Activated CD4-positive, alpha-beta T cell treated with anti-CD3 and anti-CD28 coated beads for 36 hours (primary cell): ENCODE results near the gene USP10. TPM values are rescaled to one million over a fixed set of nuclear protein-coding genes. Genes with fewer than 3 reads are reported as not detected.

ENCODE experiments used
- ATAC-seq: fragments of 200-7000 bp; cut with Tn5 transposase; one replicate; pipeline ENCODE4 v1.10.0; 2021; ENCODE audit warnings: mild to moderate bottlenecking, moderate library complexity
- CTCF ChIA-PET: fragments of 350-600 bp; sonication (Branson Sonifier 250); formaldehyde crosslinking; loops from one replicate; lab custom pipeline; 2021; ENCODE audit warnings: antibody characterized with exemption; lab: Charles Lee
- POLR2A ChIA-PET: fragments of 350-600 bp; sonication (Branson Sonifier 250); formaldehyde crosslinking; loops from one replicate; lab custom pipeline; 2021; ENCODE audit warnings: antibody characterized with exemption, inconsistent platforms; lab: Charles Lee
- DNase-seq: peaks from one replicate; pipeline ENCODE4 v3.0.0-alpha.2; 2020
- H3K27ac Mint-ChIP-seq: one replicate; pipeline ENCODE4 v1.8.0; 2021; ENCODE audit warnings: mixed read lengths
- H3K27me3 Mint-ChIP-seq: one replicate; pipeline ENCODE4 v1.8.0; 2021; ENCODE audit warnings: mixed read lengths
- H3K36me3 Mint-ChIP-seq: one replicate; pipeline ENCODE4 v1.8.0; 2021; ENCODE audit warnings: low read depth, mixed read lengths
- H3K4me1 Mint-ChIP-seq: one replicate; pipeline ENCODE4 v1.8.0; 2021; ENCODE audit warnings: mixed read lengths
- H3K4me3 Mint-ChIP-seq: one replicate; pipeline ENCODE4 v1.8.0; 2021; ENCODE audit warnings: mild to moderate bottlenecking, moderate library complexity, mixed read lengths
- H3K9me3 Mint-ChIP-seq: one replicate; pipeline ENCODE4 v1.8.0; 2021; ENCODE audit warnings: low read depth, mixed read lengths
- intact Hi-C, 2 experiments: fragments of 100-400 bp; cut with DNase I in 1 of 2; cut with micrococcal nuclease in 1 of 2; formaldehyde crosslinking; loops; one replicate each; pipeline versions ENCODE4 v1.14.2 to v1.15.1; 2022 to 2024; cut with DNase I, micrococcal nuclease
- total RNA-seq, 2 experiments: library from RNA; stranded (reverse); gene quantifications; one replicate each; pipeline ENCODE4 v1.2.3, GENCODE V29; 2021

USP10 gene
- total RNA-seq, 2 experiments from 2014 or later = 117 to 133 TPM

DNA sequence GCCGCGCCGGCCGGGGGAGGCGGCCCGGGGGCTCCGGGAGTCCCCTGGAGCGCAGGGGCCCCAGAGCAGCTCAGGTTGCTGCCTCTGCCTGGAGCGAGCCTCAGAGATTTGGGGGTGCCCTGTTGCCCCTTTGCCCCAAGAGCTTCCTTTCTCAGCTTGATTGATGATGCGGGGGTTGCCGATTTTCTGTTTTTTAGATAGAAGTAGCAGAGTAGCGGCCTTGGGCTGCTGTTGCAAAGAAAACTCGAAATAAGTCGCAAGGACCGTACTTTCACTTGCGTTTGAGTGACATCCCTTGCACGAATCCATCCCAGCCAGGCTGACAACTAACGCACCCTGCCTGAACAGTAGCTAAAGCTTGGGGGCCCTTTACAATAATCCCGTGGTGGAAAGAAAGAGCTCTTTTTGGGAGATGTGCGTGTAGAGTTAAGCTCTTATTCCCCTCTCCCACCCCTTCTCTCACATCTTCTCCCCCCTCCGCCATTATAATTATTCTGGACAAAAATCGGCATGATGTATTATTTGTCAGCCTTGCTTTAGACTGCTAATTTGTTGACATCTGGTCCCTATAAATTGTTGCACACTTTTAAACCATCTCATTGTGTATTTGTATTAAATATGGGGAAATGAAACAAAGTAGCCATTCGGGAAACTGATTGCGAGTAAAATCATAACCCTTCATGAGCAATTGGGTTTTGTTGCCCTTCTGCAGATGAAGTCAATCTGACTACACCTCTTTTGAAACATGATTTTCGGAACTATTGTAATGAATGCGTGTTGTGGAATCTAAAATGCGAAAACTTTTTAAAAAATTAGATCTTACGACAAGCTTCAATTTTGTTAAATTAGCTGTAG, 873 bp downstream of the USP10 start:
- Mint-ChIP-seq H3K4me3 (peak overlapping the region; percentile 89), H3K4me1 (peaks cover 45% of the 10 kb centered on the region), H3K36me3 (peaks cover 11% of the 10 kb centered on the region), H3K27ac (peak overlapping the region; percentile 97), H3K27me3 (no peaks in the 10 kb centered on the region), H3K9me3 (no peaks in the 10 kb centered on the region)
- ATAC-seq (peak; percentile 52), DNase-seq (peak; percentile 62)
- intact Hi-C loops = loop anchor here (1.0 to 5.0 kb wide), 6 partner anchors 24 to 327 kb away; partner anchors contain the start of gene KIAA0513 (in 1 of the 2)
- POLR2A ChIA-PET = interaction anchor here (0.7 to 1.0 kb wide), 3 partner anchors 10 to 103 kb away, joined by 3 to 5 read pairs (median 4); no protein-coding TSS in a partner anchor
- CTCF ChIA-PET = interaction anchor here (0.6 to 2.0 kb wide), 16 partner anchors 12 to 210 kb away, joined by 3 to 25 read pairs (median 3); no protein-coding TSS in a partner anchor

DNA sequence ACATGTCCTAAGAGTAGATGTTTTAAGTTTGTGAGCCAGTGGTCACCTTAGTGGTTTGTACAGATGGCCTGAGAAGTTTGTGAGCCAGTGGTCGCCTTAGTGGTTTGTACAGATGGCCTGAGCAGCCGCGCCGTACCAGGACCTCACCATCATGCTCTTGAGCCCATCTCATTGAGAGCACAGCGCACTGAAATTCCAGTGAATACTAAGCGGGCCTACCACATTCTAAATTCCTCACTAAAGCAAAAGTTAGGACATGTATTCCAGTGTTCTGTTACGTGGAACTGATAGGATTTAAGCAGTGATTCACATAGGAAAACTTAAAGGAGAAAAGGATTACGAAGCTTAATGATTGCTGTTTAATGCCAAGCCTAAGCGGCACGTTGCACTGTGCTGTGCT, 3.9 kb downstream of the USP10 start:
- ChIA-PET CTCF (interaction anchor here (0.7 to 2.7 kb wide), 5 partner anchors 22 to 49 kb away, joined by 3 to 23 read pairs (median 4); no protein-coding TSS in a partner anchor), POLR2A (interaction anchor here (1.2 kb wide), 1 partner anchor 9 kb away, joined by 3 read pairs; no protein-coding TSS in a partner anchor)

DNA sequence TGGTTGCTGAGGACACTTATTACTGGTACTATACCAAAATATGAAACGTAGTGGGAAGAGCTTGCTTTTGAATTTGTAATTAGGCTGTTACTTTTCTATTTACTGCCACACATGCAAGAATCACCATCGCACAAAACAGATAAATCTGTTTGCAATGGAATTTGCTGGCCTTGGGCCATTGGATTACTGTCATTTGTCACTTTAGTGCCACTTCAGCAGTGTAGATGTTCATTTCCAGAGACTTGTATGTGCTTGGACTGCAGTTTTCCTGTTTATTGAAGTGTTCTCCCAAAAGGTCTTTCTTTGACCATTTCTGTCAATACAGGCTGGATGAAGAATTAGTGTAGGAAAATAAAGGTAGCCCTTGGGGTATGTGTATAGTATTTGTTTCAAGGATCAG, 4.5 kb downstream of the USP10 start:
- peaks cover 18% of the 10 kb centered on the region for H3K36me3 Mint-ChIP-seq
- H3K27me3 Mint-ChIP-seq = no peaks in the 10 kb centered on the region
- POLR2A ChIA-PET = interaction anchor here (1.2 kb wide), 1 partner anchor 9 kb away, joined by 3 read pairs; no protein-coding TSS in a partner anchor
- intact Hi-C loops = loop anchor here in 1 of 2 experiments (5.0 kb wide), 1 partner anchor 33 kb away; no protein-coding TSS in a partner anchor
- H3K27ac Mint-ChIP-seq = no peak overlapping the region
- no peaks in the 10 kb centered on the region for H3K9me3 Mint-ChIP-seq
- no peak for ATAC-seq
- H3K4me1 Mint-ChIP-seq = peaks cover 54% of the 10 kb centered on the region
- H3K4me3 Mint-ChIP-seq = no peak overlapping the region
- CTCF ChIA-PET = interaction anchor here (0.7 to 2.7 kb wide), 6 partner anchors 15 to 81 kb away, joined by 3 to 23 read pairs (median 4); no protein-coding TSS in a partner anchor
- DNase-seq = no peak

More for the DNA sequence above, 3.9 kb downstream of the USP10 start:
- H3K36me3 Mint-ChIP-seq = peaks cover 18% of the 10 kb centered on the region
- ATAC-seq (no peak), DNase-seq (no peak)
- H3K9me3 Mint-ChIP-seq = no peaks in the 10 kb centered on the region
- no peak overlapping the region for H3K4me3 Mint-ChIP-seq
- no peak overlapping the region for H3K27ac Mint-ChIP-seq
- intact Hi-C loops = loop anchor here in 1 of 2 experiments (5.0 kb wide), 1 partner anchor 34 kb away; no protein-coding TSS in a partner anchor
- peaks cover 54% of the 10 kb centered on the region for H3K4me1 Mint-ChIP-seq
- no peaks in the 10 kb centered on the region for H3K27me3 Mint-ChIP-seq

DNA sequence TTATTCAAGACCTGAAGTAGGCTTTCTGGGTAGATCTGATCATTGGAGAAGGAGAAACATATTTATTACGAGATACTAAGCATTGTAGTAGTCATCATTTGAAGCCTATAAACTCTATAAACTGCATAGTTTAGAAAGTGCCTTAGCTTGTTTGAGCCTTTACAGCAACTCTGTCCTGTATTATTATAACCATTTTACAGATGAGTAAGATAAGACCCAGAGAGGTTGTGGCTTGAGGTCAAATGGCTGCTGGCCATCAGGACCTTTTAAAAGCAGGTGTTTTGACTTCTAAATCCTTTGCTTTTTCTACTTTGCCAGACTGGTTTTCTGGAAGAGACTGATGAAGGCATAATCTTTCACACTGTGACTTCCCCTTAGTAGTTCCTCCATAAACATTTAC, 7.1 kb downstream of the USP10 start:
- H3K27me3 Mint-ChIP-seq = no peaks in the 10 kb centered on the region
- DNase-seq = no peak
- CTCF ChIA-PET = no interaction called here
- H3K27ac Mint-ChIP-seq = no peak overlapping the region
- H3K4me1 Mint-ChIP-seq = peaks cover 67% of the 10 kb centered on the region
- intact Hi-C loops = no loop called here
- POLR2A ChIA-PET = no interaction called here
- H3K4me3 Mint-ChIP-seq = no peak overlapping the region
- ATAC-seq = no peak
- peaks cover 17% of the 10 kb centered on the region for H3K36me3 Mint-ChIP-seq
- H3K9me3 Mint-ChIP-seq = no peaks in the 10 kb centered on the region

DNA sequence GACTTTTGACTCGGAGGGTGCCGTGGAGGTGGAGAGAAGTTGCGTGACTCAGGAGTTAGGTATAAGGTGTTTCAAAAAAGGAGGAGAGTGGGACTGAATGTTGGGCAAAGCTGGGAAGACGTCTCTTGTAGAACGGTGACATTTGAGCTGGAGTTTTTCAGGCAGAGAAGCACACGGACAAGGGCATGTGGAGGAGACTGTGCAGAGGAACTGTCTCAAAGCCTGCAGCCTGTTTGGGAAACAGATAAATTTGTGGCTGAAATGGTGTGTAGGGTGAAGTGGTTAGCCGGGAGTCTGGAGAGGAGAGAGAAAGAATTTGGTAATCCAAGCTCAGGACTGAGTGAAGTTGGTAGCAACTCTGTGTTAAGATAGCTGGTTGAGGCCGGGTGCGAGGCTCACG, 9.8 kb downstream of the USP10 start:
- Mint-ChIP-seq H3K27ac (peak overlapping the region; percentile 16), H3K4me3 (no peak overlapping the region), H3K36me3 (peaks cover 13% of the 10 kb centered on the region), H3K9me3 (no peaks in the 10 kb centered on the region), H3K4me1 (peaks cover 66% of the 10 kb centered on the region), H3K27me3 (no peaks in the 10 kb centered on the region)
- POLR2A ChIA-PET = no interaction called here
- intact Hi-C loops = no loop called here
- no peak for DNase-seq
- CTCF ChIA-PET = interaction anchor here (0.6 to 1.1 kb wide), 3 partner anchors 20 to 47 kb away, joined by 3 read pairs; no protein-coding TSS in a partner anchor
- ATAC-seq = no peak

DNA sequence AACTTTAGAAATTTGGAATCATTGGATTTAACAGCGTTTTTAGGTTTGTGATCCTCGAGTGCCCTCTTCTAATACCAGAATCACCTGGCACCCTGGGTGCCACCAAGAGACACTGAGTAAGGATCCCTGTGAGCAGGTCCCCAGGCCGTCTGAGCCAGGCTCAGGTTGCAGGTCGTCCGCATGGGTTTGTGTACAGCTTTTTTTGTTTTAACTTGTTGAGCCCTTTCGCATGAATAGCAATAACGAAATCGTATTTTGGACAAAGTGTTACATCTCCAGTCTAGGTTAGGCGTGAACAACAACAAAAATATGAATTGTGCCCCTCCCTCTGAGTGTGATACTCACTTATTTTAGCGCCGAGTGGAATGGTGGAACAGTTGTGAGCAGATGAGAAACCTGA, 10.9 kb downstream of the USP10 start:
- Mint-ChIP-seq H3K27me3 (no peaks in the 10 kb centered on the region), H3K36me3 (peaks cover 10% of the 10 kb centered on the region), H3K27ac (no peak overlapping the region), H3K4me3 (no peak overlapping the region), H3K9me3 (no peaks in the 10 kb centered on the region), H3K4me1 (peaks cover 62% of the 10 kb centered on the region)
- ChIA-PET POLR2A (interaction anchor here (1.3 kb wide), 1 partner anchor 10 kb away, joined by 5 read pairs; no protein-coding TSS in a partner anchor), CTCF (interaction anchor here (0.8 to 2.2 kb wide), 4 partner anchors 12 to 88 kb away, joined by 3 to 8 read pairs (median 5); no protein-coding TSS in a partner anchor)
- intact Hi-C loops = no loop called here
- ATAC-seq (no peak), DNase-seq (no peak)

DNA sequence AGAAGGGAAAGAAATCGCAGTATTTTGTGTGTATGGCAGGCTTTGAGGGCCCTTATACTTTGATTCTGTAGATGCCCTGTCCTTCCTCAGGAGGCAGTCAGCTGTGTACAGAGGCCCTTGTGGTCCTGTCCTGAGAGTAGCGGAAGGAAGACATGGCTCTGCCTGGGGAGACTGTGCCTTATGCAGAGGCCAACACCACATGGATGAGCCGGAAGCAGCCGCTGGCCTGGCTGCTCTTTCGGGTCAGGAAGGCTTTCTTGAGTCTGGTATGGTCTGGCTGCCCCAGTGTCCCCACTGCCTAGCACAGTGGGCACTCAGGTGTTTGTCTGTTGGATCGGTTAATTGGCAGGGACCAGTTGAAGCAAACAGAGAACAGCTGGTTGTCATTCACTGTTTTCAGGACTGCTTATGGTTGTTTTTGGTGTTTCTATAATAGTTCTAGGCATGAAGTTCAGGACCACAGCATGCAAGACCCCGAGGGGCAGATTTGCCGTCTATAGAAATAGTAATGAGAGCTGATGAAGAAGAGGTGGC, 12.4 kb downstream of the USP10 start:
- DNase-seq (no peak), ATAC-seq (no peak)
- intact Hi-C loops = no loop called here
- Mint-ChIP-seq H3K4me1 (peaks cover 71% of the 10 kb centered on the region), H3K36me3 (peaks cover 15% of the 10 kb centered on the region), H3K4me3 (no peak overlapping the region), H3K27me3 (no peaks in the 10 kb centered on the region), H3K9me3 (no peaks in the 10 kb centered on the region), H3K27ac (no peak overlapping the region)
- ChIA-PET CTCF (interaction anchor here (0.5 to 5.5 kb wide), 8 partner anchors 11 to 213 kb away, joined by 3 to 56 read pairs (median 4); no protein-coding TSS in a partner anchor), POLR2A (interaction anchor here (0.6 to 1.2 kb wide), 3 partner anchors 9 to 55 kb away, joined by 3 to 4 read pairs (median 4); no protein-coding TSS in a partner anchor)

DNA sequence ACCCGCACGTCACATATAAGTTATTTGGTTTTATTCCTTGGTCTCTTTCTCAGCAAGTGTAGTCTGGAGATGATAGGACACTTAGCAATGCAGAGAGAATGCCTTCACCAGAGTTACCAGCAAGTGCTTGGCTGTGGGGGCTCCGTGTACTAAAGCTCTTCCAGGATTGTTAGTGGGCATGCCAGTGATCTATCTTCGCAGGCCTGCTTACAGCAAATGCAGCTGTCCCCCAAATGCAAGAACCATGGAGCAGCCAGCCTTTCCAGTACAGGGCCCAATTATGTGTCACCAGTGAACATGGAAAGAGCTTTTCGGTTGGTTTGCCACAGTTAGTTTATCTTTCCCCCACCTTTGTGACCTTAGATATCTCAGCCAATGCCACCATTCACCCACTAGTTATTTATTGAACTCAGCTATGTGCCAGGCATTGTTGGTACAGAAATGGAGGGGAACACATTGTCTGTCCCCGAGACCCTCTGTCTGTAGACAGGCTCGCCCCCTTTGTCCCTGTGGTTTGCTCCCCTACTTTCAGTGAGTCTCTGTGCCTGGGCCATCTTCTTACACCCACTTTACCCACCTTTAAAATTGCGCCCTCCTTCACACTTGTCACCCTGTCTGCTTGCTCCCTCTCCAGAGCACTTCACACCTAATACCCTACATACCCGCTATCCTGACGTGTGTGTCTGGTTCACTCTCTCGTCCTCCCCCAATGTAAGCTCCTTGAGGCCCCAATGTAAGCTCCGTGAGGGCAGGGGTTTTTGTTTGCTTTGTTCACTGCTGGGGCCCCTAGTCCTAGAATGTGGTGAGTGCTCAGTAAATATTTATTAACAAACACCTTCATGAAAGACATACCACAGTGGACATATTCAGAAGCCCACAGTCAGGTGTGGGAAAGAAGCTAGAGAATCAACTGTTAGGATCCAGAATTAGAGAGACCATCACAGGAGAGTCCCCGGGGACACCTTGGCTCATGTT, 13.3 kb downstream of the USP10 start:
- H3K4me1 Mint-ChIP-seq = peaks cover 73% of the 10 kb centered on the region

DNA sequence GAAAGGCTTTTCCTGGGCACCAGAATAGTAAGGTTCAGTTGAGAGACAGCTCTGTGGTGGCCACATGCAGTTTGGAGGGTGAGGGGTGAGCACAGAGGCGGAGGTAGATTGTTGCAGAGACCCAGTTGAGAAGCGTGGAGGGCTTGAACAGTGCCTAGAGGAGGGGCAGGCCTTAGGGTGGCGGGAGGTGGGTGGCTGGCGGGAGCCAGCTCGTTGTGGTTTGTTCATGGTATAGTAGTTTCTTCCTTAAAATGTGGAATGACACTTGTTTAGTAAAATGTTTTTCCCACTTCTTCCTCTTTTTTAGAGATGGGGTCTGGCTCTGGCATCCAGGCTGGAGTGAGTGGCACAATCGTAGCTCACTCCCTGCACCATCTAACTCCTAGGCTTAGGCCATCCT, 14.2 kb downstream of the USP10 start:
- H3K4me1 Mint-ChIP-seq = peaks cover 67% of the 10 kb centered on the region
- peaks cover 13% of the 10 kb centered on the region for H3K36me3 Mint-ChIP-seq
- H3K27me3 Mint-ChIP-seq = no peaks in the 10 kb centered on the region
- ChIA-PET CTCF (interaction anchor here (1.2 to 5.5 kb wide), 2 partner anchors 11 to 40 kb away, joined by 5 to 56 read pairs; no protein-coding TSS in a partner anchor), POLR2A (no interaction called here)
- DNase-seq (no peak), ATAC-seq (no peak)
- H3K4me3 Mint-ChIP-seq = no peak overlapping the region
- H3K9me3 Mint-ChIP-seq = no peaks in the 10 kb centered on the region
- intact Hi-C loops = no loop called here
- H3K27ac Mint-ChIP-seq = no peak overlapping the region

More for the DNA sequence above, 13.3 kb downstream of the USP10 start:
- H3K36me3 Mint-ChIP-seq = peaks cover 13% of the 10 kb centered on the region
- H3K4me3 Mint-ChIP-seq = no peak overlapping the region
- ATAC-seq = no peak
- H3K9me3 Mint-ChIP-seq = no peaks in the 10 kb centered on the region
- no peak overlapping the region for H3K27ac Mint-ChIP-seq
- ChIA-PET POLR2A (interaction anchor here (0.6 to 1.2 kb wide), 3 partner anchors 9 to 54 kb away, joined by 3 to 4 read pairs (median 4); no protein-coding TSS in a partner anchor), CTCF (interaction anchor here (0.6 to 5.5 kb wide), 6 partner anchors 12 to 90 kb away, joined by 3 to 56 read pairs (median 3); no protein-coding TSS in a partner anchor)
- no peak for DNase-seq
- intact Hi-C loops = no loop called here
- no peaks in the 10 kb centered on the region for H3K27me3 Mint-ChIP-seq

DNA sequence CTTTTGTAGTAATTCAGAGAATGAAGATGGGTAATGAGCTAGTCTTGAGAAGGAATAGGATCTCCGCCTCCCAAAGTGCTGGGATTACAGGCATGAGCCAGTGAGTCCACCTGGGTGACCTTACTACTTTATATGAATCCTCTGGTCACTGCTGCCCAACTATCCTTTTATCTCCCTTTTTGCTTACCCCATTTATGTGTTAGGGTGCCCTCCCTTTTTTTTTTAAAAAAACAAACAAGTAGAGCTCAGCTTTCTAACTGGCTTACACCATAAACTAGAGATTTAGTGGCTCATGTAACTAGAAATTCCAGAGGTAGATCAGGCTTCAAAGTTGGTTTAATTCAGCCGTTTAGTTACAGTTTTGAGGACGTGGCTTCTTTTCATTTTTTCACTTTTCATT, 15.6 kb downstream of the USP10 start:
- Mint-ChIP-seq H3K27me3 (no peaks in the 10 kb centered on the region), H3K9me3 (no peaks in the 10 kb centered on the region), H3K4me1 (peaks cover 64% of the 10 kb centered on the region), H3K36me3 (peaks cover 21% of the 10 kb centered on the region), H3K4me3 (no peak overlapping the region), H3K27ac (no peak overlapping the region)
- no peak for ATAC-seq
- no peak for DNase-seq
- ChIA-PET POLR2A (no interaction called here), CTCF (interaction anchor here (0.6 to 5.5 kb wide), 7 partner anchors 10 to 705 kb away, joined by 3 to 56 read pairs (median 3); no protein-coding TSS in a partner anchor)
- intact Hi-C loops = no loop called here
